Activated T-cell treated with anti-CD3 and anti-CD28 coated beads, Interleukin-2, amount 50 U/mL, for 72 hours (primary cell): ENCODE results near the gene SH2D3A. TPM values are rescaled to one million over a fixed set of nuclear protein-coding genes. Genes with fewer than 3 reads are reported as not detected.
"Not testable (repeated sequence)": the region's sequence is repeated elsewhere in the genome, so short reads cannot be mapped to it uniquely, and the experiment has no call there.

Experiments
- ATAC-seq, 2 donors: fragments of 150-1000 bp; cut with Tn5 transposase; replicated peaks in 1 of 2; 2 replicates each; pipeline ENCODE4 v1.10.0; 2021; ENCODE audit warnings: moderate library complexity in 2 of 2, mild to moderate bottlenecking in 1 of 2
- DNase-seq, 2 donors: peaks; one replicate each; pipeline ENCODE4 v3.0.0; 2021 to 2022; ENCODE audit warnings: mixed read lengths in 1 of 2
- H3K27ac Mint-ChIP-seq: one replicate; pipeline ENCODE4 v1.8.0; 2022; ENCODE audit warnings: mild to moderate bottlenecking, moderate library complexity, mixed read lengths
- H3K27me3 Mint-ChIP-seq: one replicate; pipeline ENCODE4 v1.8.0; 2022; ENCODE audit warnings: low read depth, mixed read lengths
- H3K36me3 Mint-ChIP-seq, 2 donors: one replicate each; pipeline ENCODE4 v1.8.0; 2022; ENCODE audit warnings: mixed read lengths in 2 of 2, mild to moderate bottlenecking in 1 of 2; ENCODE audit not compliant: insufficient read depth in 2 of 2
- H3K4me1 Mint-ChIP-seq: one replicate; pipeline ENCODE4 v1.8.0; 2022; ENCODE audit warnings: low read depth, mixed read lengths
- H3K4me3 Mint-ChIP-seq, 2 donors: one replicate each; pipeline ENCODE4 v1.8.0; 2022; ENCODE audit warnings: mild to moderate bottlenecking in 2 of 2, mixed read lengths in 2 of 2, moderate library complexity in 2 of 2
- H3K9me3 Mint-ChIP-seq, 2 donors: one replicate each; pipeline ENCODE4 v1.8.0; 2022; ENCODE audit warnings: mixed read lengths in 2 of 2
- total RNA-seq, 2 donors: library from RNA; stranded (reverse); gene quantifications; one replicate each; pipeline ENCODE4 v1.2.3, GENCODE V29; 2022

The SH2D3A gene
- total RNA-seq, 2 donors from 2014 or later = 19.9 to 24.5 TPM

- Mint-ChIP-seq H3K4me1 (peaks cover 12% of the 10 kb centered on the region), H3K27me3 (peaks cover 39% of the 10 kb centered on the region)
- ATAC-seq, H3K4me3 Mint-ChIP-seq, H3K27ac Mint-ChIP-seq, H3K36me3 Mint-ChIP-seq, DNase-seq, H3K9me3 Mint-ChIP-seq: not testable (repeated sequence)
Measured at GRCh38 chr19:6708913-6709312, 58.3 kb downstream of the SH2D3A start.

DNA sequence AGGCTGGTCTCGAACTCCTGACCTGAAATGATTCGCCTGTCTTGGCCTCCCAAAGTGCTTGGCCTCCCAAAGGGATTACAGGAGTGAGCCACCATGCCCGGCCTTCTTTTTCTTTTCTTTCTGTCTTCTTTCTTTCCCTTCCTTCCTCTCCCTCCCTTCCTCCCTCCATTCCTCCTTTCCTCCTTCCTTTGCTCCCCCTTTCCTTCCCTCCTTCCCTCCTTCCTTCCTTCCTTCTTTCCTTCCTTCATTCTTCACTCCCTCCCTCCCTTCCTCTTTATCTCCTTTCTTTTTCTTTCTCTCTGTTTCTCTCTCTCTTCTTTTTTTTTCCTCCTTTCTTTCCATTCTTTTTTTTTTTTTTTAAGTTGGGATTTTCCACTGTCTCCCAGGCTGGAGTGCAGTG, 58.9 kb downstream of the SH2D3A start:
- H3K4me1 Mint-ChIP-seq = peaks cover 12% of the 10 kb centered on the region
- ATAC-seq (no peak), DNase-seq (no peak)
- no peak overlapping the region for H3K27ac Mint-ChIP-seq
- H3K4me3 Mint-ChIP-seq = no peak overlapping the region
- no peaks in the 10 kb centered on the region for H3K36me3 Mint-ChIP-seq
- peaks cover 39% of the 10 kb centered on the region for H3K27me3 Mint-ChIP-seq
- no peaks in the 10 kb centered on the region for H3K9me3 Mint-ChIP-seq

DNA sequence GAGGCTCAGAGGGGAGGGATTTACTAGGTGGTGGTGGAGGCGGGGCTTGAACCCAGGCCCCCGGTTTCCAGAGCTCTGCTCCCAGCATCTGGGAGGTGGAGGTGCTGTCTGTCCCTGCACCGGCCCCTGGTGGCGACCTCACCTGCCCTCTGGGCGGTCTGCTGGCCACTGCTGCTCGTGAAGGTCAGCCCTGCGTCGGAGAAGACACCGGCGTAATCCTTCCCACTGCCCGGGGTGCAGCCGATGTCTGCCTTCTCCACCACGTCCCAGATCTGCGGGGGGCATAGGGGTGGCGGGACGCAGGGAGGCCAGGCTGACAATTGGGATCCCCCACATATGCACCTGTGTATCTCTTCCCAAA, 59.6 kb downstream of the SH2D3A start:
- Mint-ChIP-seq H3K4me3 (no peak overlapping the region), H3K4me1 (peaks cover 12% of the 10 kb centered on the region), H3K27me3 (peaks cover 39% of the 10 kb centered on the region), H3K27ac (no peak overlapping the region), H3K36me3 (no peaks in the 10 kb centered on the region), H3K9me3 (no peaks in the 10 kb centered on the region)
- DNase-seq = no peak
- no peak for ATAC-seq

GRCh38 chr19:6707011-6707657, 60.1 kb downstream of the SH2D3A start:
- no peak for ATAC-seq
- DNase-seq = no peak
- peaks cover 12% of the 10 kb centered on the region for H3K4me1 Mint-ChIP-seq
- no peaks in the 10 kb centered on the region for H3K9me3 Mint-ChIP-seq
- H3K27ac Mint-ChIP-seq = no peak overlapping the region
- no peaks in the 10 kb centered on the region for H3K36me3 Mint-ChIP-seq
- no peak overlapping the region for H3K4me3 Mint-ChIP-seq
- H3K27me3 Mint-ChIP-seq = peaks cover 39% of the 10 kb centered on the region

DNA sequence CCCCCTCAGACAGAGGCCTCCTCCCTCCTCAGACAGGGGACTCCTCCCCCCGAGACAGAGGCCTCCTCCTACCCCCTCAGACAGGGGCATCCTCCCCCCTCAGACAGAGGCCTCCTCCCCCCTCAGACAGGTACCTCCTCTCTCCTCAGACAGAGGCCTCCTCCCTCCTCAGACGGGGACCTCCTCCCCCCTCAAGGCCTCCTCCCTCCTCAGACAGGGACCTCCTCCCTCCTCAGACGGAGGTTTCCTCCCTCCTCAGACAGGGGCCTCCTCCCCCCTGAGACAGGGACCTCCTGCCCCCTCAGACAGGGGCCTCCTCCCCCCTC, 60.6 kb downstream of the SH2D3A start:
- Mint-ChIP-seq H3K36me3 (no peaks in the 10 kb centered on the region), H3K27ac (no peak overlapping the region), H3K4me3 (no peak overlapping the region), H3K27me3 (peaks cover 37% of the 10 kb centered on the region), H3K4me1 (peaks cover 12% of the 10 kb centered on the region), H3K9me3 (no peaks in the 10 kb centered on the region)
- DNase-seq (no peak), ATAC-seq (no peak)

DNA sequence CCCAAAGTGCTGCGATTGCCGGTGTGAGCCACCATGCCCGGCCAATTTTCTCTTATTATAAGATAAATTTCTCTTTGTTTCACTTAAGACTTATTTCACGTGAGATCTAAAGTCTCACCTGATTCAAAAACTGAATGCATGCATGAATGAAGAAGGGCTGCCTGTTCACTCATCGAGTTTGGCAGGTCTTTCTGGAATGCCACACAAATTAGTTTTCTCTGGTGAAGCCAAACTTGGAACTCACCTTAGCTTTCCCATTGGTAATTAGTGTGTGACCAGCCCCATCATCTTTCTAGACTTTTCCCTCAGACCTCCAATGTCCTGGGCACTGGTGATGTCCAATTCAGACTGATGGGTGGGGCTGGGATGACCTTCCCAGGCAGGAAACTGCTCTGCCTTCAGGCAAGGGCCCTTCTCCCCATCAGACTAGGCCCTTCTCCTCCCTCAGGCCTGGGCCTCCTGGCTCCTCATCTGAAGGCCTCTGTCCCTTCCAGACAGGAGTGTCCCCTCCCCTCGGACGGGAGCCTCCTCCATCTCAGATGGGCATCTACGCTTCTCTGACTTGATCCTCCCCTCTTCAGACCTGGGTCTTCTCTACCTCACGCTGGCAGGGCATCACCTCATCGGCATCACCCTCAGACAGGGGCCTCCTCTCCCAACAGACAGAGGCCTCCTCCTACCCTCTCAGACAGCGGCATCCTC, 61.2 kb downstream of the SH2D3A start:
- Mint-ChIP-seq H3K27me3 (peaks cover 32% of the 10 kb centered on the region), H3K27ac (no peak overlapping the region), H3K36me3 (no peaks in the 10 kb centered on the region), H3K9me3 (no peaks in the 10 kb centered on the region), H3K4me3 (no peak overlapping the region), H3K4me1 (peaks cover 12% of the 10 kb centered on the region)
- no peak for ATAC-seq
- DNase-seq = no peak

Other genes starting within 250 kb of the SH2D3A start
- 1 to 10 TPM; 3.4 to 6.3 TPM for gene TNFSF9, start 236.4 kb downstream of the SH2D3A start, total RNA-seq
- 10 to 100 TPM; 25.0 to 31.5 TPM for gene CD70, start 176.3 kb downstream of the SH2D3A start, total RNA-seq
- 10 to 100 TPM; 23.1 to 25.4 TPM for gene TNFSF14, start 97.3 kb downstream of the SH2D3A start, total RNA-seq
- 1 to 10 TPM; 1.8 to 2.5 TPM for gene C3, start 46.8 kb downstream of the SH2D3A start, total RNA-seq
- gene GPR108, start 29.9 kb downstream of the SH2D3A start, total RNA-seq = 100 to 1,000 TPM; 130 to 162 TPM
- 10 to 100 TPM; 49.0 to 68.4 TPM for gene TRIP10, start 27.8 kb downstream of the SH2D3A start, total RNA-seq
- 100 to 1,000 TPM; 111 to 114 TPM for gene VAV1, start 5.3 kb upstream of the SH2D3A start, total RNA-seq
- 10 to 100 TPM; 14.3 to 15.8 TPM for gene ADGRE1, start 120.1 kb upstream of the SH2D3A start, total RNA-seq